ENCODE measurements around the gene H2BK1. TPM values are rescaled to one million over a fixed set of nuclear protein-coding genes. Genes with fewer than 3 reads are reported as not detected.

The H2BK1 gene
- total RNA-seq, 2 donors from 2014 or later: not detected

GRCh38 chr7:151173386-151174245 is 36.7 kb downstream of the H2BK1 start:
- no peak for DNase-seq
- intact Hi-C loops (cut with DNase I): loop anchor here (5.0 kb wide), 2 partner anchors 51 to 129 kb away; no protein-coding TSS in a partner anchor

GRCh38 chr7:151172273-151173141 is 37.8 kb downstream of the H2BK1 start:
- ATAC-seq (peak; percentile 66 to 71), DNase-seq (peak; percentile 80)
- intact Hi-C loops (cut with DNase I): loop anchor here (1.0 to 5.0 kb wide), 3 partner anchors 48 to 130 kb away; no protein-coding TSS in a partner anchor

More at GRCh38 chr7:151173386-151174245, 36.7 kb downstream of the H2BK1 start:
- no peak for ATAC-seq

GRCh38 chr7:151168787-151169162 is 41.5 kb downstream of the H2BK1 start:
- ATAC-seq: no peak
- intact Hi-C loops (cut with DNase I): no loop called here
- no peak for DNase-seq

- ATAC-seq: peak; percentile 68 to 76
- DNase-seq: no peak
- intact Hi-C loops (cut with DNase I): no loop called here
Measured at GRCh38 chr7:151168003-151168786, 42.1 kb downstream of the H2BK1 start.

- ATAC-seq (peak; percentile 55 to 71), DNase-seq (no peak)
- intact Hi-C loops (cut with DNase I): no loop called here
Measured at GRCh38 chr7:151167197-151167961, 42.9 kb downstream of the H2BK1 start, which contains the start of gene GBX1. GBX1 (minus strand) TSS chr7:151167694; CDS start chr7:151167548, 146 bp downstream.

- DNase-seq: no peak
- intact Hi-C loops (cut with DNase I): no loop called here
- ATAC-seq: peak in 1 of 2 donors; percentile 1
Measured at GRCh38 chr7:151166629-151167196, 43.6 kb downstream of the H2BK1 start.

GRCh38 chr7:151161757-151162156 is 48.5 kb downstream of the H2BK1 start:
- no peak for ATAC-seq
- intact Hi-C loops (cut with DNase I): no loop called here
- DNase-seq: no peak

Other genes with a start within 250 kb of the H2BK1 start
- 10 to 100 TPM; 59.1 to 82.1 TPM for gene KCNH2, start 232.2 kb downstream of the H2BK1 start, total RNA-seq
- 10 to 100 TPM; 13.1 to 63.9 TPM for gene NOS3, start 219.5 kb downstream of the H2BK1 start, total RNA-seq
- gene ATG9B, start 186.0 kb downstream of the H2BK1 start, total RNA-seq: under 1 TPM; 0.13 to 0.32 TPM
- gene ABCB8, start 182.0 kb downstream of the H2BK1 start, total RNA-seq: 10 to 100 TPM; 20.1 to 21.6 TPM
- 1 to 10 TPM; 4.0 to 4.2 TPM for gene ASIC3, start 162.0 kb downstream of the H2BK1 start, total RNA-seq
- gene CDK5, start 152.6 kb downstream of the H2BK1 start, total RNA-seq: 1 to 10 TPM; 5.1 to 7.8 TPM
- 100 to 1,000 TPM in 1 of 2 donors, 10 to 100 TPM in 1; 71.6 to 107 TPM for gene SLC4A2, start 150.9 kb downstream of the H2BK1 start, total RNA-seq
- 10 to 100 TPM; 62.9 to 73.2 TPM for gene FASTK, start 129.7 kb downstream of the H2BK1 start, total RNA-seq
- 10 to 100 TPM; 36.3 to 37.9 TPM for gene TMUB1, start 127.0 kb downstream of the H2BK1 start, total RNA-seq
- gene AGAP3, start 124.0 kb downstream of the H2BK1 start, total RNA-seq: 10 to 100 TPM; 53.0 to 61.5 TPM
- under 1 TPM in 1 of 2 donors, not detected in 1; 0.56 TPM for gene GBX1, start 42.8 kb downstream of the H2BK1 start, total RNA-seq
- 10 to 100 TPM in 1 of 2 donors, 1 to 10 TPM in 1; 8.2 to 12.8 TPM for gene ASB10, start 23.2 kb downstream of the H2BK1 start, total RNA-seq
- gene ABCF2, start 16.7 kb upstream of the H2BK1 start, total RNA-seq: 10 to 100 TPM; 21.4 to 33.6 TPM
- 10 to 100 TPM; 15.0 to 34.5 TPM for gene CHPF2, start 22.0 kb upstream of the H2BK1 start, total RNA-seq
- 100 to 1,000 TPM in 1 of 2 donors, 10 to 100 TPM in 1; 95.5 to 107 TPM for gene SMARCD3, start 38.2 kb upstream of the H2BK1 start, total RNA-seq
- gene NUB1, start 131.3 kb upstream of the H2BK1 start, total RNA-seq: 10 to 100 TPM; 30.6 to 37.3 TPM
- gene WDR86, start 199.6 kb upstream of the H2BK1 start, total RNA-seq: under 1 TPM; 0.71 to 0.84 TPM
- under 1 TPM; 0.24 to 0.53 TPM for gene CRYGN, start 229.7 kb upstream of the H2BK1 start, total RNA-seq